GM12872 (cell line): ENCODE measurements around the gene ADD2.

Experiments used
- TF ChIP-seq, protein P1 (sequence below): IDR thresholded peaks from 3 replicates; pipeline ENCODE4 v1.5.1; 2011; ENCODE audit warnings: low read depth, mild to moderate bottlenecking, low read length, moderate library complexity; ENCODE audit not compliant: insufficient read depth

The ADD2 gene

DNA sequence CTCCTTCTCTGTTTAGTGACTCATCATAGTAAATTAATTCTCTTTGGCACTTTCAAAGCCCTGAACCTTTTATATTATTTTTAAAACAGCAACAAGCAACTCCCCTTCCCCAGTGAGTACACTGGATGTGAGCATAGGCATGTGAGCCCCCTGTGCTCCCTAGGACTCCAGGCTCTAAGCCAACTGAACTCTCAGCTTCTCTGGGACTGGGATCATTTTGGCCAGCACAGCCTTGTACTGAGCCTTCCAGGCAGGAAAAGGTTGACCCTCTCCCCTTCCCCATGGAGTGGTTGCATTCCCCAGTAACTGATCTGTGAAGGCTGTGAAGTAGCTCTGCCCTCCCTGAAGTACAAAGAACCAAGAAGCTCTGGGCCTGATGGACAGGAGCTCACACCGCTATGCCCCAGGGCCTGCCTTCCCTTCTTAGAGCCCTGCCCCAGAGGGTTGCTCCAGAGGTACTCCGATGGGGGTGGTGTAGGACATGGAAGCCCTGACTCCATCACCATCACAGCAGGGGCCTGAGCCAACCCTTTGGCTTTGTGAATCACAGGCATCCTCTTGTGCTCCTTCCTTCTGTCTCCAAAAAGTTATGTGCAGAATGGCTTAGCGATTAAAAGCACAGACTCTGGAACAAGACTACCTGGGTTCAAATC lies 57.8 kb downstream of the ADD2 start:
- TF ChIP-seq, protein P1, sequence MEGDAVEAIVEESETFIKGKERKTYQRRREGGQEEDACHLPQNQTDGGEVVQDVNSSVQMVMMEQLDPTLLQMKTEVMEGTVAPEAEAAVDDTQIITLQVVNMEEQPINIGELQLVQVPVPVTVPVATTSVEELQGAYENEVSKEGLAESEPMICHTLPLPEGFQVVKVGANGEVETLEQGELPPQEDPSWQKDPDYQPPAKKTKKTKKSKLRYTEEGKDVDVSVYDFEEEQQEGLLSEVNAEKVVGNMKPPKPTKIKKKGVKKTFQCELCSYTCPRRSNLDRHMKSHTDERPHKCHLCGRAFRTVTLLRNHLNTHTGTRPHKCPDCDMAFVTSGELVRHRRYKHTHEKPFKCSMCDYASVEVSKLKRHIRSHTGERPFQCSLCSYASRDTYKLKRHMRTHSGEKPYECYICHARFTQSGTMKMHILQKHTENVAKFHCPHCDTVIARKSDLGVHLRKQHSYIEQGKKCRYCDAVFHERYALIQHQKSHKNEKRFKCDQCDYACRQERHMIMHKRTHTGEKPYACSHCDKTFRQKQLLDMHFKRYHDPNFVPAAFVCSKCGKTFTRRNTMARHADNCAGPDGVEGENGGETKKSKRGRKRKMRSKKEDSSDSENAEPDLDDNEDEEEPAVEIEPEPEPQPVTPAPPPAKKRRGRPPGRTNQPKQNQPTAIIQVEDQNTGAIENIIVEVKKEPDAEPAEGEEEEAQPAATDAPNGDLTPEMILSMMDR: no peak

DNA sequence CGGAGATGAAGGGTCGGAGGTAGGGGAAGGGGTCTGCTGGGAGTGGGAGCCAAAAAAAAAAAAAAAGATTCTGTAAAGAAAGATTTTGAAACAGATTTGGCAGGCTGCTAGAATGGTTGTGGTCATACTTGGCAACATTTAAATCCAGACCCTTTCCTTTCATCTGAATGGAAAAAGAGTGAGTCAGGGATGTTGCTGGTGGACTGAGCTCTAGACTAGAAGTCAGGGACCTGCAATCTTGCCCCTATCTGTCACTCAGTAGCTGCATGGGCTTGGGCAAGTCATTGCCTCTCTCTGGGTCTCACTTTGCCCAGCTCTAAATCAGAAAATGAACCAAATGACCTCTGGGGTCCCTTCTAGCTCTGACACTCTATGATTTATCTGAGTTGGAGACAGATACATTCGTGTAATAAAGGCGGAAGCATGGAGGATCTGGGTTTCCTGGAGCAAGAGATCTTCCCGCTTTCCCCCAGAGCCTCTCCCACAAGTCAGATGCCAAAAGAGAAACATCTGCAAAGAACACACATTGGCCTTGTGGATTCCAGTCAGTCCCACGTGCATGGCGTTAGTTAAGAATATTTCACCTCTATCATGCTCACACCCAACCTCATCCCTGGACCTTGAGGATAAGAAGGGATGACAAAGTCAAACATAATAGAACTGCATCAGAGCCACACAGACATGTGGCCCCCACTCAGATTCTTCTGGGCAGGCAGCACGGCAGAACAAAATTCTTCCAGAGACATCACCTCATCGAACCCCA lies 58.5 kb downstream of the ADD2 start:
- TF ChIP-seq, protein P1: no peak

DNA sequence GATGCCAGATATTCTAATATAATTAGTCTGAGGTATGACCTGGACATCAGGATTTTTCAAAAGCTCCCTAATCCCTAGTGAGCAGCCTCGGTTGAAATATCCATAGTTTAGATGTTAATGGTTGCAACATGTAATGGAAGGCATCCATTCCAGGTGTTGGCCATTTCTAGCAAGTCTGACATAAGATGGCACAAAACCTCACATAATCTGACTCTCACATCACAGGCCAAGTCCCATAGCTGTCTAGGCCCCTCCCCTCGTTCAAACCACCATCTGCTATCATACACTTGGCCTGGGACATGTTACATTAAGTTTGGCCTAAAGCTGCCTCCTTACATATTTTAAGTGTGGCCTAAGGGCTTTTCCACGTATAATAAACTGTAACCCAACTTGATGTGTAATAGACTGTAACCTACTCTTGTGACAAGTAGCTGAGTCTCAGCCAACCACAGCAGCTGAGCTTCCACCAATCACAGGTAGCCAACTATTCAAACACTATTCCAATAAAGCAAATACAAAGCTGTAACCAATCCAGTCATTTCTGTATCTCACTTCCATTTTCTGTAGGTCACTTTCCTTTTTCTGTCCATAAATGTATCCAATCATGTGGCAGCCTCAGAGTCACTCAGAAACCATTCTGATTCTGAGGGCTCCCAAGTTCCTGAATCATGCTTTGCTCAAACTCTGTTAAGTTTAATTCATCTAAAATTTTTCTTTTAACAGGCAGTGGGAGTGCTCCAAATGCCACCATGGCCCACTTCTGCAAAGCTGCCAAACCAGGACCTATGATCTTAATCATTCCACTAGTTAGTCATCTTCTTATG lies 59.4 kb downstream of the ADD2 start:
- TF ChIP-seq, protein P1: no peak

GRCh38 chr2:70707706-70708105 lies 60.3 kb downstream of the ADD2 start:
- TF ChIP-seq, protein P1: no peak

DNA sequence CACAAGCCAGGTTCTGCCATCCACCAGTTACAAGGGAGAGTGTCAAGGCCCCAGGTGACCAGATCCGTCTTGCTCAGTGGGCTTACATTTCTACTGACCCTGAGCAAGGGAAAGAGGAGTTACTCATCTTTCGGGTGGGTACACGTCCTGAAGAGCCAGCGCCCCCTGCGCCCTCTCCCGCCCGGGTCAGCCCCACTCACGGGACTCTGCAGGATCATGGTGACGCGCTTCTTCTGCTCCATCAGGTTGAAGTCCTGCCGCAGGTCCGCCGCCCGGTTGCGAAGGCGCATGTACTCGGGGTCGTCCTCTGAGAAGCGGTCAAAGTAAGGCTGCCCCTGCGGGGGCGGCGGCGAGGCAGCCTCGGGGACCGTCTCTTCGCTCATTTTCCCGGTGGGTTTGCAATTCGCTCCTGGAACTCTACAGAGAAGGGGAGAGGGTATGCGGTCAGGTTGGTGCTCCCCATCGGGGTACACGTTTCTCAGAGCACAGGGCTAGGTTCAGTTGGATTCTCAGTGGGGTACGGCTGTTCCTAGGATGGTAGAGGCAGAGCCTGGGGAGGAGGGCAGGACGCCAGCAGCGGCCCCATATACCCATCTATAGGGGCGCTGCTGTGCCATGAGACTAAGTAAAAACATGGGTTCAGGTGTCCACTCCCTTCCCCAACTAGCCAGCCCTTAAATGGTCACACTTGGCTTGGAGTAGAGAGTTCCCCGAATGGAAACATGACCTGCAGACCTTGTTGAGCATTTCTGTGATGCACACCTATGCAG lies 61.8 kb downstream of the ADD2 start:
- TF ChIP-seq, protein P1: no peak

- TF ChIP-seq, protein P1: no peak
These were observed 62.7 kb downstream of the ADD2 start for GRCh38 chr2:70705160-70705850.
